ENCODE measurements around the gene PPARGC1A.

DNA sequence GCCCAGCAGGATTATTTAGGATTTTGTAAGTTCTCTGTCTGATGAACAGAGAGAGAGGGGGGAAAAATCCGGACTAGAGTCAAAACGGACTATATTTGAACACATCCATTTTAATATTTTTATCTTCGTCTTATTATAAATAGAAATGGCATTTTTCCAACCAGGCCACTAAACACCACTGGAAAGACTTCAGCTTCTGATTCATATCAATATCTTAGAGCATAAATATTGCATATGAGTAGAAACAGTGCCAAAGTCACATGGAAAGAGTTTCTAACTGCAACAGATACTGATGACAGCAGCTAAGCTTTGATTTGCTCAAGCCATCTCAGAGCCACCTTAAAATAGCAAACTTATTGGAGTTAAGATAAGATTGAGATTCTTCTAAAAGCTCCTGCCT lies 456 bp downstream of the PPARGC1A start:
- TF ChIP-seq BHLHE40 (IDR thresholded peaks at IDR 0.05; ENCODE audit: low read depth, low read length): no peak
- TF ChIP-seq, protein P1, sequence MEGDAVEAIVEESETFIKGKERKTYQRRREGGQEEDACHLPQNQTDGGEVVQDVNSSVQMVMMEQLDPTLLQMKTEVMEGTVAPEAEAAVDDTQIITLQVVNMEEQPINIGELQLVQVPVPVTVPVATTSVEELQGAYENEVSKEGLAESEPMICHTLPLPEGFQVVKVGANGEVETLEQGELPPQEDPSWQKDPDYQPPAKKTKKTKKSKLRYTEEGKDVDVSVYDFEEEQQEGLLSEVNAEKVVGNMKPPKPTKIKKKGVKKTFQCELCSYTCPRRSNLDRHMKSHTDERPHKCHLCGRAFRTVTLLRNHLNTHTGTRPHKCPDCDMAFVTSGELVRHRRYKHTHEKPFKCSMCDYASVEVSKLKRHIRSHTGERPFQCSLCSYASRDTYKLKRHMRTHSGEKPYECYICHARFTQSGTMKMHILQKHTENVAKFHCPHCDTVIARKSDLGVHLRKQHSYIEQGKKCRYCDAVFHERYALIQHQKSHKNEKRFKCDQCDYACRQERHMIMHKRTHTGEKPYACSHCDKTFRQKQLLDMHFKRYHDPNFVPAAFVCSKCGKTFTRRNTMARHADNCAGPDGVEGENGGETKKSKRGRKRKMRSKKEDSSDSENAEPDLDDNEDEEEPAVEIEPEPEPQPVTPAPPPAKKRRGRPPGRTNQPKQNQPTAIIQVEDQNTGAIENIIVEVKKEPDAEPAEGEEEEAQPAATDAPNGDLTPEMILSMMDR (IDR thresholded peaks at IDR 0.05): no peak
- no peak for TF ChIP-seq KDM1A (IDR thresholded peaks at IDR 0.05; ENCODE audit: low read depth)
- no peak for TF ChIP-seq NR3C1 (IDR thresholded peaks at IDR 0.05)
